Measurements from ENCODE around the gene ARHGAP19. TPM values are rescaled to one million over a fixed set of nuclear protein-coding genes. Genes with fewer than 3 reads are reported as not detected.

The ARHGAP19 gene
- total RNA-seq, 5 donors from 2014 or later (not counting 1 experiment from before 2014, with no cell fraction given), result 11.0 to 18.9 (median 15.0) TPM

- CTCF ChIA-PET, result no interaction called here
- no peak for ATAC-seq (replicated peaks in 1 of 4)
- Mint-ChIP-seq H3K4me3 (no peak overlapping the region), H3K27me3 (no peaks in the 10 kb centered on the region), H3K27ac (no peak overlapping the region), H3K4me1 (no peaks in the 10 kb centered on the region), H3K36me3 (no peaks in the 10 kb centered on the region), H3K9me3 (no peaks in the 10 kb centered on the region)
- H3K27ac ChIP-seq (ENCODE audit: low read length), result no peak overlapping the region
- peaks cover 0 to 2% of the 10 kb centered on the region in 2 experiments for H3K27me3 ChIP-seq (replicated peaks in 1 of 2; ENCODE audit: control insufficient read depth in 2 of 2, extremely low read depth in 1 of 2, insufficient read depth in 2 of 2, low read length in 1 of 2)
- no peak for DNase-seq
- no peak overlapping the region for H3K4me3 ChIP-seq (ENCODE audit: control insufficient read depth in 1 of 2, extremely low read depth in 1 of 2, low read length in 1 of 2)
- H3K4me1 ChIP-seq (ENCODE audit: control insufficient read depth in 1 of 2, extremely low read depth in 1 of 2, insufficient read depth in 2 of 2, low read length in 2 of 2), result no peaks in the 10 kb centered on the region
- H3K36me3 ChIP-seq (ENCODE audit: control insufficient read depth in 2 of 2, extremely low read depth in 1 of 2, insufficient read depth in 1 of 2, low read length in 1 of 2), result no peaks in the 10 kb centered on the region
- no CpG with 5 or more reads among the region's 1 CpG for WGBS (ENCODE audit: insufficient coverage)
- POLR2A ChIA-PET, result no interaction called here
- H3K9me3 ChIP-seq, result no peaks in the 10 kb centered on the region
Measured at GRCh38 chr10:97307441-97307840, 15.0 kb upstream of the ARHGAP19 start.

DNA sequence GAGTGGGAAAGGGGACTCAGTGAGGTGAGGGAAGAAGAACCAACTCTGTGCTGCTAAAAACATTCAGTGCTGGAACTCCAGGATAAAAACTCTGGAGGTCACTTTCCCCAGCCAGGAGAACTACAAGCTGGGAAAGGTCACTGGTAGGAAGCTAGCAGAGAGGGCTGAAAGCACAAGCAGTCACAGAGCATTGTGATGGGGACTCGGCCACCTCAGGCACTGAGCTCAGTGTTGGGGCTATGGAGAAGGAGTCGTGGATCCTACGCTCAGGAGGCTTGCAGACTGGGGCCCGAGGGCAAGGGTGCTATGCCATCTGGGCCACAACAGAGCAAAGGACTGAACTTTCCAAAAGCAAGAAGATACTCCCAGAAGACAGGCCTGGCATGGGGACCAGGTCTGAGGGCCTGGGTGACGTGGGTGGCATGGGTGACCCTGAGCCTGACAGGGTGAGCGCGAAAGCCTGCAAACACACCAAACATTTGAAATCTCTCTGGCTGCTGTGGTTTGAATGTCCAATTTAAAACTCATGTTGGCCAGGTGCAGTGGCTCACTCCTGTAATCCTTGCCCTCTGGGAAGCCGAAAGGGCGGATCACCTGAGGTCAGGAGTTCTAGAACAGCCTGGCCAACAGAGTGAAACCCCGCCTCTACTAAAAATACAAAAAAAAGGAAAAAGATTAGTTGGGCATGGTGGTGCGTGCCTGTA, 9.8 kb upstream of the ARHGAP19 start:
- Histone ChIP-seq H3K27ac (ENCODE audit: low read length) (no peak overlapping the region), H3K4me1 (ENCODE audit: control insufficient read depth in 1 of 2, extremely low read depth in 1 of 2, insufficient read depth in 2 of 2, low read length in 2 of 2) (no peaks in the 10 kb centered on the region), H3K9me3 (no peaks in the 10 kb centered on the region), H3K27me3 (replicated peaks in 1 of 2; ENCODE audit: control insufficient read depth in 2 of 2, extremely low read depth in 1 of 2, insufficient read depth in 2 of 2, low read length in 1 of 2) (peaks cover 0 to 5% of the 10 kb centered on the region in 2 experiments), H3K4me3 (ENCODE audit: control insufficient read depth in 1 of 2, extremely low read depth in 1 of 2, low read length in 1 of 2) (no peak overlapping the region), H3K36me3 (ENCODE audit: control insufficient read depth in 2 of 2, extremely low read depth in 1 of 2, insufficient read depth in 1 of 2, low read length in 1 of 2) (no peaks in the 10 kb centered on the region)
- no peak overlapping the region for H3K4me3 Mint-ChIP-seq
- ATAC-seq (replicated peaks in 1 of 4) (no peak), DNase-seq (no peak)
- H3K27me3 Mint-ChIP-seq, result no peaks in the 10 kb centered on the region
- H3K9me3 Mint-ChIP-seq, result no peaks in the 10 kb centered on the region
- ChIA-PET POLR2A (no interaction called here), CTCF (no interaction called here)
- no peaks in the 10 kb centered on the region for H3K4me1 Mint-ChIP-seq
- no peaks in the 10 kb centered on the region for H3K36me3 Mint-ChIP-seq
- WGBS (ENCODE audit: insufficient coverage), result 85% methylated on average over 4 of the region's 11 CpGs
- H3K27ac Mint-ChIP-seq, result no peak overlapping the region

DNA sequence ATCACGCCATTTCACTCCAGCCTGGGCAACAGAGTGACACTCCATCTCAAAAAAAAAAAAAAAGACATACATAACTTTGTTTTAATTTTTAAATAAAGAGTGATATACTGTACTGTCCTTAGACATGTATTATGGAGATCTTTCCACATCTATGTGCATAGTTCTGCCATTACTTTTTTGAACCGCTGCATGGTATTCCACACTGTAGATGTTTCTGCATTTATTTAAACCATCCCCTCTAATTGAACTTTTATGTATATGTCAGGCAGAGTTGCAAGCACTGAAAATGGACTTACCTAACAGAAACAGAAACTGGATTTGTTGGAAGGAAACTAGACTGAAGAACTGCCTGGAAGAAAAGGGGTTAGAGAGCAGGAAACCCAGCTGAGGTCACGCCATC, 8.5 kb upstream of the ARHGAP19 start:
- H3K4me1 ChIP-seq (ENCODE audit: control insufficient read depth in 1 of 2, extremely low read depth in 1 of 2, insufficient read depth in 2 of 2, low read length in 2 of 2), result no peaks in the 10 kb centered on the region
- POLR2A ChIA-PET, result no interaction called here
- H3K36me3 ChIP-seq (ENCODE audit: control insufficient read depth in 2 of 2, extremely low read depth in 1 of 2, insufficient read depth in 1 of 2, low read length in 1 of 2), result no peaks in the 10 kb centered on the region
- Mint-ChIP-seq H3K4me3 (no peak overlapping the region), H3K27ac (no peak overlapping the region), H3K36me3 (no peaks in the 10 kb centered on the region), H3K27me3 (no peaks in the 10 kb centered on the region), H3K9me3 (no peaks in the 10 kb centered on the region), H3K4me1 (no peaks in the 10 kb centered on the region)
- DNase-seq (no peak), ATAC-seq (replicated peaks in 1 of 4) (no peak)
- CTCF ChIA-PET, result no interaction called here
- 78% methylated on average over 1 of the region's 3 CpGs for WGBS (ENCODE audit: insufficient coverage)
- no peak overlapping the region for H3K4me3 ChIP-seq (ENCODE audit: control insufficient read depth in 1 of 2, extremely low read depth in 1 of 2, low read length in 1 of 2)
- H3K9me3 ChIP-seq, result no peaks in the 10 kb centered on the region
- H3K27me3 ChIP-seq (replicated peaks in 1 of 2; ENCODE audit: control insufficient read depth in 2 of 2, extremely low read depth in 1 of 2, insufficient read depth in 2 of 2, low read length in 1 of 2), result peaks cover 0 to 11% of the 10 kb centered on the region in 2 experiments
- H3K27ac ChIP-seq (ENCODE audit: low read length), result no peak overlapping the region

DNA sequence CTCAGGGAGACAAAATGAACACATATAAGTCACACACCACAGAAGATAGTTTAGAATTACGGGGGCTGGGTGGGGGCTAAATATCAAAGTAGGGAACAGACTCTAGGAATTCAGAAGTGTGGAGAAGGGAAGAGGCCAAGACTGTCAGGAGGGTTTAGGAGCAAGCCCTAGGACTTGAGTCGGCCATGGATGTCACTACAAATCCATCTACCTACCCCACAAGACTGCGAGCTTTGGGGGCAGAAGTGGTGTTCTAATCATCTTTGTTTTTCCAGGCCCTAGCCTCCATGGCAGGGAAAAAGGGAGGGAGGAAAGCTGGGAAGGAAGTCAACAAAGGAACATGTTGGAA, 5.8 kb upstream of the ARHGAP19 start:
- H3K9me3 Mint-ChIP-seq, result no peaks in the 10 kb centered on the region
- H3K36me3 ChIP-seq (ENCODE audit: control insufficient read depth in 2 of 2, extremely low read depth in 1 of 2, insufficient read depth in 1 of 2, low read length in 1 of 2), result no peaks in the 10 kb centered on the region
- no peak overlapping the region for H3K27ac Mint-ChIP-seq
- no peak overlapping the region for H3K4me3 ChIP-seq (ENCODE audit: control insufficient read depth in 1 of 2, extremely low read depth in 1 of 2, low read length in 1 of 2)
- no peak overlapping the region for H3K4me3 Mint-ChIP-seq
- ChIA-PET CTCF (no interaction called here), POLR2A (interaction anchor here (0.6 to 0.7 kb wide), 2 partner anchors 43 to 1302 kb away, joined by 3 to 6 read pairs; no protein-coding TSS in a partner anchor)
- H3K4me1 Mint-ChIP-seq, result peaks cover 0 to 6% (median 3%) of the 10 kb centered on the region in 3 donors
- no peaks in the 10 kb centered on the region for H3K9me3 ChIP-seq
- no peaks in the 10 kb centered on the region for H3K4me1 ChIP-seq (ENCODE audit: control insufficient read depth in 1 of 2, extremely low read depth in 1 of 2, insufficient read depth in 2 of 2, low read length in 2 of 2)
- no peaks in the 10 kb centered on the region for H3K27me3 Mint-ChIP-seq
- no peak overlapping the region for H3K27ac ChIP-seq (ENCODE audit: low read length)
- peaks cover 0 to 15% of the 10 kb centered on the region in 2 experiments for H3K27me3 ChIP-seq (replicated peaks in 1 of 2; ENCODE audit: control insufficient read depth in 2 of 2, extremely low read depth in 1 of 2, insufficient read depth in 2 of 2, low read length in 1 of 2)
- no peaks in the 10 kb centered on the region for H3K36me3 Mint-ChIP-seq
- no peak for ATAC-seq (replicated peaks in 1 of 4)
- DNase-seq, result no peak
- WGBS (ENCODE audit: insufficient coverage), result no CpG with 5 or more reads among the region's 3 CpGs

DNA sequence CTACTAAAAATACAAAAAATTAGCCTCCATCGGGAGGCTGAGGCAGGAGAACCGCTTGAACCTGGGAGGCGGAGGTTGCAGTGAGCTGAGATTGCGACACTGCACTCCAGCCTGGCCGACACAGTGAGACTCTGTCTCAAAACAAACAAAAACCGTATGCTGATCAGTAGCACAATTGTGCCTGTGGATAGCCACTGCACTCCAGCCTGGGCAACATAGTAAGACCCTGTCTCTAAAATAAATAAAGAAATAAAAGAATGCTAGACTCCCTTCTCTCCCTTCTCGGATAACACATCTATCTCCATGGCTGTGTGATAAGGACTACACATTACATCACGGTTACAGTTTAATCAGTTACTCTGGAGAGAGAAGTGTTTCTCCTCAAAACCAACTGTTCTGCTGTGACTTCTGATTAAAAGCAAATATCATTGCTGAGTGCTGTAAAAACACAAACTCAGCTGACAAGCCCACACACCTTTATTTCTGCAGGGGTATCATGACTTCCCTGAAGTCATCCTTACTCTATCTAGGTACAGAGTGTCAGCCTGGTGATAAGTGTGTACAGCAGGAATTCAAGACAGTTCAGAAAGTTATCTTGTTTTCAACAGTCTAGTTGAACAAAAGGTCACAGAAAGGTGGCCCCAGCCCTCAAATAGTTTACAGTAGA, 5.3 kb upstream of the ARHGAP19 start:
- no peaks in the 10 kb centered on the region for H3K27me3 Mint-ChIP-seq
- POLR2A ChIA-PET, result interaction anchor here (0.6 to 0.7 kb wide), 2 partner anchors 44 to 1302 kb away, joined by 3 to 6 read pairs; no protein-coding TSS in a partner anchor
- Histone ChIP-seq H3K9me3 (no peaks in the 10 kb centered on the region), H3K27ac (ENCODE audit: low read length) (no peak overlapping the region), H3K4me1 (ENCODE audit: control insufficient read depth in 1 of 2, extremely low read depth in 1 of 2, insufficient read depth in 2 of 2, low read length in 2 of 2) (no peaks in the 10 kb centered on the region), H3K36me3 (ENCODE audit: control insufficient read depth in 2 of 2, extremely low read depth in 1 of 2, insufficient read depth in 1 of 2, low read length in 1 of 2) (no peaks in the 10 kb centered on the region), H3K27me3 (replicated peaks in 1 of 2; ENCODE audit: control insufficient read depth in 2 of 2, extremely low read depth in 1 of 2, insufficient read depth in 2 of 2, low read length in 1 of 2) (peaks cover 0 to 15% of the 10 kb centered on the region in 2 experiments), H3K4me3 (ENCODE audit: control insufficient read depth in 1 of 2, extremely low read depth in 1 of 2, low read length in 1 of 2) (no peak overlapping the region)
- peaks cover 2 to 8% (median 4%) of the 10 kb centered on the region in 3 donors for H3K4me1 Mint-ChIP-seq
- H3K9me3 Mint-ChIP-seq, result no peaks in the 10 kb centered on the region
- WGBS (ENCODE audit: insufficient coverage), result 88% methylated on average over 5 of the region's 8 CpGs
- H3K36me3 Mint-ChIP-seq, result no peaks in the 10 kb centered on the region
- H3K27ac Mint-ChIP-seq, result no peak overlapping the region
- H3K4me3 Mint-ChIP-seq, result no peak overlapping the region
- DNase-seq (no peak), ATAC-seq (replicated peaks in 1 of 4) (no peak)
- CTCF ChIA-PET, result no interaction called here

DNA sequence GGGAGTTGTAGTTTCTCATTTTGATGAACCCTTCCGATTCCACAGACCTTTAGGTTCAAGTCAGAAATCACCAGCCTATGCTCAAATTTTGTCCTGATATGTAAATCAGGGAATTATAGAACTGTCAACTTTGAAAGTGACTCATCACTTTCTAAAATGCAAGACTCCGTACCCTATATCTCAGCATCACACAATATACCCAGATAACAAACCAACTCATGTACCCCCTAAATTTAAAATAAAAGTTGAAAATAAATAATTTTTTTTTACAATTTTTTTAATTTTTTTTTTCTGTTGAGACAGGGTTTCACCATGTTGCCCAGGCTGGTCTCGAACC, 393 bp upstream of the ARHGAP19 start:
- Mint-ChIP-seq H3K9me3 (no peaks in the 10 kb centered on the region), H3K4me3 (peak overlapping the region; percentile 84 to 97 (median 89)), H3K4me1 (peaks cover 22 to 28% (median 22%) of the 10 kb centered on the region in 3 donors), H3K36me3 (peaks cover 3% of the 10 kb centered on the region), H3K27me3 (no peaks in the 10 kb centered on the region), H3K27ac (peak overlapping the region; percentile 82 to 86)
- H3K9me3 ChIP-seq, result no peaks in the 10 kb centered on the region
- peaks cover 0 to 2% of the 10 kb centered on the region in 2 donors for H3K36me3 ChIP-seq (ENCODE audit: control insufficient read depth in 2 of 2, extremely low read depth in 1 of 2, insufficient read depth in 1 of 2, low read length in 1 of 2)
- H3K27me3 ChIP-seq (replicated peaks in 1 of 2; ENCODE audit: control insufficient read depth in 2 of 2, extremely low read depth in 1 of 2, insufficient read depth in 2 of 2, low read length in 1 of 2), result peaks cover 0 to 12% of the 10 kb centered on the region in 2 experiments
- CTCF ChIA-PET, result no interaction called here
- ATAC-seq (replicated peaks in 1 of 4) (no peak), DNase-seq (no peak)
- no peak overlapping the region for H3K27ac ChIP-seq (ENCODE audit: low read length)
- no CpG with 5 or more reads among the region's 3 CpGs for WGBS (ENCODE audit: insufficient coverage)
- H3K4me1 ChIP-seq (ENCODE audit: control insufficient read depth in 1 of 2, extremely low read depth in 1 of 2, insufficient read depth in 2 of 2, low read length in 2 of 2), result peaks cover 3 to 10% of the 10 kb centered on the region in 2 experiments
- no peak overlapping the region for H3K4me3 ChIP-seq (ENCODE audit: control insufficient read depth in 1 of 2, extremely low read depth in 1 of 2, low read length in 1 of 2)
- POLR2A ChIA-PET, result no interaction called here
